Heart left ventricle (tissue), 13 donors: Measurements from ENCODE around the gene HS6ST1.

Experiments used
- CTCF ChIP-seq, 12 donors: fragments of 200-600 bp; sonication (generic) in 4 of 12; IDR thresholded peaks; one replicate each; pipeline versions ENCODE4 v1.5.0 to v1.8.0; 2018 to 2022; ENCODE audit warnings: antibody characterized with exemption in 12 of 12, mild to moderate bottlenecking in 5 of 12
- POLR2A ChIP-seq, 2 donors: fragments of 450-650 bp; IDR thresholded peaks; one replicate each; pipeline ENCODE4 v1.6.1; 2017; ENCODE audit warnings: antibody characterized with exemption in 2 of 2, mild to moderate bottlenecking in 2 of 2, moderate library complexity in 2 of 2
- donor health status: ischemic (EF 13 %, LVEDD 7.1; RV severe dilation, severe dysfunction).
- donor health status: DM: no; HTN: yes; CAD: no.
- donor health status: DM: no; HTN: no; CAD: no.
- donor health status: ischemic (EF 25% LVEDD 6.9; RV normal size, moderate dysfunction).
- donor health status: ischemic (EF 25% LVEDD 5.7; RV mildly dilated, moderate dysfunction).
- donor health status: ischemic (EF 35%, LVEDD 5.7; RV mildly dilated, moderate dysfunction).
- donor health status: nonischemic (EF 11% LVEDD 7.7; RV severe dilation, severe dysfunction).
- donor health status: DM: yes; HTN: yes; CAD: no.
- donor health status: PGD.
- donor health status: ischemic (EF 29% LVEDD 5.4; RV normal size, mild dysfunction).
- donor health status: nonischemic (EF 23%, LVEDD 6.1; RV moderate dilation, normal function).

GRCh38 chr2:128219891-128220290 is 98.8 kb downstream of the HS6ST1 start:
- TF ChIP-seq CTCF (IDR thresholded peaks at IDR 0.05) = no peak
- no peak for TF ChIP-seq POLR2A (IDR thresholded peaks at IDR 0.05)
